SK-N-SH treated with all-trans-retinoic acid at 6 μM for 48 hours (cell line): ENCODE data around the gene ARID1B.

Experiments
- ATAC-seq: fragments of 200-7000 bp; cut with Tn5 transposase; 3 replicates; pipeline ENCODE4 v1.9.1; 2020; ENCODE audit warnings: mild to moderate bottlenecking, moderate library complexity
- ARNTL ChIP-seq: fragments of 450-650 bp; formaldehyde crosslinking; IDR thresholded peaks from 2 replicates; pipeline ENCODE4 v1.5.0; 2020; ENCODE audit warnings: low read depth, mild to moderate bottlenecking, moderate library complexity, borderline replicate concordance
- BACH2 ChIP-seq: fragments of 250-450 bp; sonication (Bioruptor Pico); IDR thresholded peaks from 2 replicates; pipeline ENCODE4 v1.9.0; 2021; ENCODE audit warnings: mild to moderate bottlenecking, borderline replicate concordance
- CREB5 ChIP-seq: fragments of 250-450 bp; sonication (Bioruptor Pico); IDR thresholded peaks from 2 replicates; pipeline ENCODE4 v1.5.1; 2020; ENCODE audit warnings: low read depth, mild to moderate bottlenecking, moderate library complexity
- CSDC2 ChIP-seq: fragments of 250-450 bp; sonication (Bioruptor Pico); IDR thresholded peaks from 2 replicates; pipeline ENCODE4 v1.5.0; 2020; ENCODE audit warnings: mild to moderate bottlenecking, moderate library complexity
- CSRNP3 ChIP-seq: fragments of 250-450 bp; sonication (Bioruptor Pico); IDR thresholded peaks from 2 replicates; pipeline ENCODE4 v1.5.1; 2021; ENCODE audit warnings: mild to moderate bottlenecking, moderate library complexity
- ESRRG ChIP-seq: fragments of 250-450 bp; sonication (Bioruptor Pico); IDR thresholded peaks from 2 replicates; pipeline ENCODE4 v1.6.1; 2021; ENCODE audit warnings: mild to moderate bottlenecking
- GLIS3 ChIP-seq: fragments of 250-450 bp; sonication (Bioruptor Pico); IDR thresholded peaks from 2 replicates; pipeline ENCODE4 v1.5.0; 2020; ENCODE audit warnings: mild to moderate bottlenecking, moderate library complexity
- ISL1 ChIP-seq: fragments of 250-450 bp; sonication (Bioruptor Pico); IDR thresholded peaks from 2 replicates; pipeline ENCODE4 v2.1.2; 2022; ENCODE audit warnings: mild to moderate bottlenecking, moderate library complexity
- OSR1 ChIP-seq: fragments of 250-450 bp; sonication (Bioruptor Pico); IDR thresholded peaks from 2 replicates; pipeline ENCODE4 v1.8.0; 2022; ENCODE audit warnings: moderate library complexity, mild to moderate bottlenecking, inconsistent platforms
- PATZ1 ChIP-seq: fragments of 250-450 bp; sonication (Bioruptor Pico); IDR thresholded peaks from 2 replicates; pipeline ENCODE4 v1.8.0; 2020; ENCODE audit warnings: mild to moderate bottlenecking, moderate library complexity, borderline replicate concordance
- POU6F1 ChIP-seq: fragments of 250-450 bp; sonication (Bioruptor Pico); IDR thresholded peaks from 2 replicates; pipeline ENCODE4 v1.8.0; 2021; ENCODE audit warnings: low read depth, mild to moderate bottlenecking, moderate library complexity, borderline replicate concordance
- SNAI2 ChIP-seq: fragments of 250-450 bp; sonication (Bioruptor Pico); IDR thresholded peaks from 2 replicates; pipeline ENCODE4 v1.5.0; 2020; ENCODE audit warnings: mild to moderate bottlenecking, moderate library complexity
- TCF4 ChIP-seq: fragments of 250-450 bp; sonication (Bioruptor Pico); IDR thresholded peaks from 2 replicates; pipeline ENCODE4 v1.8.0; 2021; ENCODE audit warnings: mild to moderate bottlenecking, moderate library complexity, borderline replicate concordance
- TOX ChIP-seq: fragments of 250-450 bp; sonication (Bioruptor Pico); IDR thresholded peaks from 2 replicates; pipeline ENCODE4 v1.8.0; 2021; ENCODE audit warnings: mild to moderate bottlenecking, moderate library complexity, borderline replicate concordance
- ZC3H10 ChIP-seq: fragments of 250-450 bp; sonication (Bioruptor Pico); IDR thresholded peaks from 2 replicates; pipeline ENCODE4 v1.5.1; 2021; ENCODE audit warnings: mild to moderate bottlenecking, moderate library complexity
- ZFP3 ChIP-seq: fragments of 250-450 bp; sonication (Bioruptor Pico); IDR thresholded peaks from 2 replicates; pipeline ENCODE4 v1.5.0; 2020; ENCODE audit warnings: mild to moderate bottlenecking, moderate library complexity
- ZFP30 ChIP-seq: fragments of 450-650 bp; formaldehyde crosslinking; IDR thresholded peaks from 2 replicates; pipeline ENCODE4 v1.5.0; 2022; ENCODE audit warnings: mild to moderate bottlenecking, moderate library complexity
- ZNF565 ChIP-seq: fragments of 450-650 bp; formaldehyde crosslinking; conservative IDR thresholded peaks from 2 replicates; pipeline ENCODE4 v1.5.0; 2020; ENCODE audit warnings: low read depth, mild to moderate bottlenecking, moderate library complexity
- ZNF70 ChIP-seq: fragments of 450-650 bp; formaldehyde crosslinking; IDR thresholded peaks from 2 replicates; pipeline ENCODE4 v1.5.0; 2020; ENCODE audit warnings: mild to moderate bottlenecking, moderate library complexity
- ZNF8 ChIP-seq: fragments of 450-650 bp; formaldehyde crosslinking; IDR thresholded peaks from 2 replicates; pipeline ENCODE4 v1.5.0; 2020; ENCODE audit warnings: mild to moderate bottlenecking, moderate library complexity

ARID1B gene

GRCh38 chr6:156863504-156863903 lies 86.3 kb downstream of the ARID1B start (continued):
- TF ChIP-seq ZNF565 (CRISPR knock-in tag) = no peak
- TF ChIP-seq ESRRG (CRISPR knock-in tag) = no peak
- TF ChIP-seq ZC3H10 (CRISPR knock-in tag) = no peak
- TF ChIP-seq BACH2 (CRISPR knock-in tag) = no peak

GRCh38 chr6:156864557-156864956 lies 87.4 kb downstream of the ARID1B start:
- ATAC-seq = no peak
- no peak for TF ChIP-seq ESRRG (CRISPR knock-in tag)
- TF ChIP-seq ZNF70 (CRISPR knock-in tag) = no peak
- TF ChIP-seq ZFP3 (CRISPR knock-in tag) = no peak
- TF ChIP-seq OSR1 (CRISPR knock-in tag) = no peak
- TF ChIP-seq ZFP30 (CRISPR knock-in tag) = no peak
- TF ChIP-seq SNAI2 (CRISPR knock-in tag) = no peak
- TF ChIP-seq PATZ1 (CRISPR knock-in tag) = no peak
- TF ChIP-seq ZNF565 (CRISPR knock-in tag) = no peak

- TF ChIP-seq POU6F1 = no peak
- TF ChIP-seq GLIS3 = no peak
- no peak for TF ChIP-seq ARNTL (CRISPR knock-in tag)
- no peak for TF ChIP-seq TCF4 (CRISPR knock-in tag)
- ATAC-seq = no peak
Measured at GRCh38 chr6:156865019-156865629, 87.9 kb downstream of the ARID1B start.

- TF ChIP-seq GLIS3 (no peak), OSR1 (CRISPR knock-in tag) (no peak), ISL1 (CRISPR knock-in tag) (no peak), ZNF565 (CRISPR knock-in tag) (no peak), CSDC2 (no peak)
- 0 out of 3 replicates have a peak, but pooled peaks have one; percentile 34 for ATAC-seq
Measured at GRCh38 chr6:156866220-156867015, 89.2 kb downstream of the ARID1B start.

GRCh38 chr6:156867121-156867520 lies 89.9 kb downstream of the ARID1B start:
- TF ChIP-seq ZNF8 (CRISPR knock-in tag) (no peak), TOX (CRISPR knock-in tag) (no peak), OSR1 (CRISPR knock-in tag) (no peak), ZFP3 (CRISPR knock-in tag) (no peak), CSDC2 (no peak), GLIS3 (no peak), PATZ1 (CRISPR knock-in tag) (no peak), CSRNP3 (no peak), CREB5 (no peak)
- no peak for ATAC-seq
